Naive B cell (primary cell): Measurements from ENCODE around the gene CARD11. TPM values are rescaled to one million over a fixed set of nuclear protein-coding genes. Genes with fewer than 3 reads are reported as not detected.

Experiments
- ATAC-seq, 2 donors: fragments of 150-1000 bp; cut with Tn5 transposase; 2 replicates each; pipeline ENCODE4 v1.10.0; 2021; ENCODE audit warnings: low read depth in 2 of 2, mild to moderate bottlenecking in 2 of 2, moderate library complexity in 2 of 2
- DNase-seq: peaks from one replicate; pipeline ENCODE4 v3.0.0; 2022
- H3K27ac Mint-ChIP-seq, 6 donors: one replicate each; pipeline ENCODE4 v1.8.0; 2020 to 2022; ENCODE audit warnings: mild to moderate bottlenecking in 6 of 6, mixed read lengths in 6 of 6, moderate library complexity in 5 of 6, inconsistent platforms in 2 of 6
- H3K27me3 Mint-ChIP-seq, 3 donors: one replicate each; pipeline ENCODE4 v1.8.0; 2021 to 2022; ENCODE audit warnings: mixed read lengths in 3 of 3, mild to moderate bottlenecking in 1 of 3
- H3K36me3 Mint-ChIP-seq, 2 donors: one replicate each; pipeline ENCODE4 v1.8.0; 2020 to 2022; ENCODE audit warnings: mixed read lengths in 2 of 2, inconsistent platforms in 1 of 2, mild to moderate bottlenecking in 1 of 2
- H3K4me1 Mint-ChIP-seq, 3 donors: one replicate each; pipeline ENCODE4 v1.8.0; 2020 to 2022; ENCODE audit warnings: mixed read lengths in 3 of 3, inconsistent platforms in 1 of 3, mild to moderate bottlenecking in 1 of 3, moderate library complexity in 1 of 3
- H3K4me3 Mint-ChIP-seq, 8 donors: one replicate each; pipeline ENCODE4 v1.8.0; 2020 to 2022; ENCODE audit warnings: mild to moderate bottlenecking in 8 of 8, mixed read lengths in 8 of 8, moderate library complexity in 8 of 8, inconsistent platforms in 2 of 8
- H3K9me3 Mint-ChIP-seq, 7 donors: one replicate each; pipeline ENCODE4 v1.8.0; 2020 to 2022; ENCODE audit warnings: mixed read lengths in 7 of 7, mild to moderate bottlenecking in 5 of 7, inconsistent platforms in 2 of 7, moderate library complexity in 1 of 7
- polyA plus RNA-seq, 6 donors: library from polyadenylated mRNA; unstranded; fragments of 300-500 nt; fragmentation: Illumina TruSeq; gene quantifications; one replicate each; pipeline ENCODE4 v1.2.3, GENCODE V29; 2021; ENCODE audit warnings: low read depth in 6 of 6

CARD11 gene
- polyA plus RNA-seq, 6 donors from 2014 or later = 9.4 to 55.3 (median 17.5) TPM

DNA sequence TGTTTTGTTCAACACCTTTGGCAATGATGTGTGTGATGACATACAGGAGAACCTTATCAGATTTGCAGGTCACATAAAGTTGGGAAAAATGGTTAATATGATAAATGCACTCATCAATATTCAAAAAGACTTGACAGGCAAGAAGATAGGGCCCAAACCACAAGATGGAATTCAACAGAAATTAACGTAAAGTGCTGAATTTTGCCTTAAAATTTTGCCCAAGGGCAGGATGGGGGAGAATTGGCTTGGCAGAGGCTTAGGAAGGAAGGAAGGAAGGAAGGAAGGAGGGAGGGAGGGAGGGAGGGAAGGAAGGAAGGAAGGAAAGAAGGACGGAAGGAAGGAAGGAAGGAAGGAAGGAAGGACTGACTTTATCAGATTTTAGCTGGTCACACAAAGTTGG, 35.3 kb downstream of the CARD11 start:
- H3K27me3 Mint-ChIP-seq = no peaks in the 10 kb centered on the region
- H3K4me1 Mint-ChIP-seq = peaks cover 39 to 70% (median 69%) of the 10 kb centered on the region in 3 donors
- DNase-seq (no peak), ATAC-seq (no peak)
- no peak overlapping the region for H3K4me3 Mint-ChIP-seq
- H3K27ac Mint-ChIP-seq = peak overlapping the region in 5 of 6 donors; percentile 26 to 91 (median 69)
- peaks cover 0 to 4% (median 0%) of the 10 kb centered on the region in 7 donors for H3K9me3 Mint-ChIP-seq
- H3K36me3 Mint-ChIP-seq = peaks cover 0 to 23% of the 10 kb centered on the region in 2 donors

DNA sequence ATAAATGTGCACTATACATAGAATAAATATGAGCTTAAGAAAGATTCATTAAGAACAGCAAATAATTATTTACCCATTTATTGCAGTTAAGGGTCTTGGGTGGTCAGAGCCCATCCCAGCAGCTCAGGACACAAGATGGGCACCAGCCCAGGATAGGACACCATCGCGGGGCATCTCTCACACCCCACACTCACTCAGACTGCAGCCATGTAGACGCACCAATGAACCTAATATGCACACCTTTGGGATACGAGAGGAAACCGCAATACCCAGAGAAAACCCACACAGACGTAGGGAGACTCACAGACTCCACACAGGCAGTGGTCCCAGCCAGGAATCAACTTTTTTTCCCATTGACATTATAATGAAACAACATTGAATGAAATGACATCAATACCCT, 36.0 kb downstream of the CARD11 start:
- Mint-ChIP-seq H3K27ac (peak overlapping the region in 5 of 6 donors; percentile 2 to 92 (median 79)), H3K27me3 (no peaks in the 10 kb centered on the region), H3K9me3 (no peaks in the 10 kb centered on the region), H3K36me3 (peaks cover 0 to 23% of the 10 kb centered on the region in 2 donors), H3K4me3 (no peak overlapping the region), H3K4me1 (peaks cover 39 to 66% (median 63%) of the 10 kb centered on the region in 3 donors)
- DNase-seq (no peak), ATAC-seq (no peak)

DNA sequence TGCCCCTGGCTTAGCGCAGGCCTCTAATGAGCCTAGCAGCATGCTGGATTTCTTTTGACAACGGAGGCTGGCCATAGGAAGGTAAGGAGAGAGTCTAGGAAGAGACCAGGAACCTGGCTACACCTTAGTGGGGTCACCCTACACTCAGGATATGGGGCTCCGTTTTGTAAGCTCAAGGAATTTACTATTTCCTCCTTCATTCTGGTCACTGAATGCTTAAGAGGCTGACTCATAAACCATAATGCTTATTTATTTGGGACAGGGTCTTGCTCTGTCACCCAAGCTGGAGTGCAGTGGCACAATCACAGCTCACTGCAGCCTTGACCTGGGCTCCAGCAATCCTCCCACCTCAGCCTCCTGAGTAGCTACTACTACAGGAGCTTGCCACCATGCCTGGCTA, 38.4 kb downstream of the CARD11 start:
- ATAC-seq (no peak), DNase-seq (no peak)
- peaks cover 4 to 16% of the 10 kb centered on the region in 2 donors for H3K36me3 Mint-ChIP-seq
- H3K4me1 Mint-ChIP-seq = peaks cover 34 to 62% (median 49%) of the 10 kb centered on the region in 3 donors
- H3K27me3 Mint-ChIP-seq = no peaks in the 10 kb centered on the region
- H3K9me3 Mint-ChIP-seq = no peaks in the 10 kb centered on the region
- no peak overlapping the region for H3K4me3 Mint-ChIP-seq
- H3K27ac Mint-ChIP-seq = no peak overlapping the region

DNA sequence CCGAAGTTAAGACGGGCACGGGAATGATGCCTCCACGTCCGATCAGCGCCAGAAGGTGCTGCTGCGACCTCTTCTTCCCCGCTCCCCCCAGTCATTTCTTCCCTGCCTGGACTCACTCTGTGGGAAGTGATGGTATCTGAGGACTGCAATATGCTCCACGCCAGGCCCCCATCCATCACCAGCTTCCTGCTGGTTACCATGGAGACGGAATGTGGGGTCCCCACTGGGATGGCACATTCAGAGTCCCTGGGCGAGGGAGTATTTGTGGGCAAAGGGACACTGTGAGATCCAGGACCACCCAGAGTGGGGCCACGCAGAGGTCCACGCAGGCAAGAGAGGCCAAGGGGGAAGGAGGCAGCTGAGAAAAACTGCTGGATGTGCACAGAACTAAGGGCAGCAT, 39.7 kb downstream of the CARD11 start:
- Mint-ChIP-seq H3K4me1 (peaks cover 33 to 62% (median 44%) of the 10 kb centered on the region in 3 donors), H3K27me3 (no peaks in the 10 kb centered on the region), H3K4me3 (peak overlapping the region in 1 of 8 donors; percentile 10), H3K27ac (peak overlapping the region in 2 of 6 donors; percentile 65 to 73), H3K9me3 (no peaks in the 10 kb centered on the region), H3K36me3 (peaks cover 9 to 10% of the 10 kb centered on the region in 2 donors)
- DNase-seq = no peak
- ATAC-seq = no peak

DNA sequence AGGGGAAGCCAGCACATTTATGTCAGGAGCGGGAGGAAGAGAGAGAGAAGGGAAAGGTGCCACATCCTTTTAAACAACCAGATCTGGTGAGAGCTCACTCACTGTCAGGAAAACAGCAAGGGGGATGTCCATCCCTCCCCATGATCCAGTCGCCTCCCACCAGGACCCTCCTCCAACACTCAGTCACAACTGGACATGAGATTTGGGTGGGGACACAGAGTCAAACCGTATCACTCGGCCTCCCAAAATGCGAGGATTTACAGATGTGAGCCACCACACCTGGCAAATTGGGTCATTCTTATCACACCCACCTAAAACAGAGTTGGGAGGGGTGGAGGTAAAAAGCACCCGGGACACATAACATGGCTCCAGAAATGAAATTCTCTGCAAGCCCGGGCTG, 41.0 kb downstream of the CARD11 start:
- peak overlapping the region in 2 of 6 donors; percentile 19 to 49 for H3K27ac Mint-ChIP-seq
- H3K9me3 Mint-ChIP-seq = no peaks in the 10 kb centered on the region
- DNase-seq (no peak), ATAC-seq (no peak)
- no peak overlapping the region for H3K4me3 Mint-ChIP-seq
- H3K4me1 Mint-ChIP-seq = peaks cover 26 to 56% (median 33%) of the 10 kb centered on the region in 3 donors
- H3K36me3 Mint-ChIP-seq = peaks cover 0 to 11% of the 10 kb centered on the region in 2 donors
- H3K27me3 Mint-ChIP-seq = no peaks in the 10 kb centered on the region

DNA sequence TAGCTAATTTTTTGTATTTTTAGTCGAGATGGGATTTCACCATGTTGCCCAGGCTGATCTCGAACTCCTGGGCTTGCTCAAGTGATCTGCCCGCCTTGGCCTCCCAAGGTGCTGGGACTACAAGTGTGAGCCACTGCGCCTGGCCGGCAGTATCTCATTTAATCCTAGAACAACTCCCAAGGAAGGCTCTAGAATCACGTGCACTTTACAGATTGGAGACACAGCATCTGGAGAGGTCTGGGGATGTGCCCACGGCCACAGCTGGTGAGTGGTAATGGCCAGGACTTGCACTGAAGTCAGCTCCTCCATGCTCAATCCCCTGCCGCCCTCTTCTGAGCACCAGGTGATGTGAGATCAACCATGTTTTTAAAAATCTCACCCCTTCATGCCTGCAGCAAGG, 43.1 kb downstream of the CARD11 start:
- ATAC-seq (no peak), DNase-seq (no peak)
- H3K36me3 Mint-ChIP-seq = peaks cover 8 to 20% of the 10 kb centered on the region in 2 donors
- H3K9me3 Mint-ChIP-seq = peaks cover 1 to 9% (median 3%) of the 10 kb centered on the region in 7 donors
- H3K27me3 Mint-ChIP-seq = no peaks in the 10 kb centered on the region
- peak overlapping the region in 1 of 6 donors; percentile 68 for H3K27ac Mint-ChIP-seq
- no peak overlapping the region for H3K4me3 Mint-ChIP-seq
- H3K4me1 Mint-ChIP-seq = peaks cover 18 to 45% (median 22%) of the 10 kb centered on the region in 3 donors

DNA sequence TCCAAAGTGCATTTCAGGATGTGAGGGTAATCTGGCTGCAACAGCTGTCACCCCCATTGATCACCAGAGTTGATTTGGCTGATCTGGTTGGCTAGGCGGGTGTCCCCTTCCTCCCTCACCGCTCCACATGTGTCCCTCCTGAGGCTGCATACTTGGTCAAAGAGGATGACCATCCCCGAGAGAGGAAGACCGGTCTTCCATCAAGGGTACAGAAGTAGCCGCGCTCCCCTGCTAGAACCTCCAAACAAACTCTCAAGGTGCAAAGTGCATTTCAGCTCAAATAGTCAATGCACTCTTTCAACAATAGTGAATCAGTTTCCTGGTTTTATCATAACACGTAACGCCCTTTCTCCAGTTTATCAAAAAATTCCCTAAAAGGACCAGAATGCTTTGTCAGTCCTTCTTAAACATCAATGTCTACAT, 44.6 kb downstream of the CARD11 start:
- H3K36me3 Mint-ChIP-seq = peaks cover 19 to 32% of the 10 kb centered on the region in 2 donors
- no peaks in the 10 kb centered on the region for H3K27me3 Mint-ChIP-seq
- DNase-seq = no peak
- H3K27ac Mint-ChIP-seq = peak overlapping the region in 5 of 6 donors; percentile 22 to 81 (median 65)
- peaks cover 22 to 48% (median 25%) of the 10 kb centered on the region in 3 donors for H3K4me1 Mint-ChIP-seq
- peaks cover 3 to 19% (median 10%) of the 10 kb centered on the region in 7 donors for H3K9me3 Mint-ChIP-seq
- peak overlapping the region in 1 of 8 donors; percentile 42 for H3K4me3 Mint-ChIP-seq
- ATAC-seq = no peak

DNA sequence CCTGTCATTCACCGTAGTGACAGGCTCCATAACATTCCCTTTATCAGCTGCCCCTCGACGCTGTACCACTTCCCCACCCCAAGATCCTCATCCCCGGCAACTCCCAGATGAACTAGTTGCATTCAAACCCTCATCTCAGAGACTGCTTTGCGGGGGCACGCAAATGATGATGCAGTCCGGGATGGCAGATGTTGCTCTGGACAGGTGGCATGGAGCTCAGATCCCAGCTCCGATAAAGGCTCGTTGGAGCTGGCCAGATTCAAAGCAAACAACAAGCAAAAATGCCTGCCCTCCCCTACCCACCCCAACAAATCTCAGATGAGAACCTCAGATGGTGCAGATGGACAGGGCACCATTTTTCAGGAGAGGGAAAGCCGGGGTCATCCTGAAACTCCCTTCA, 46.7 kb downstream of the CARD11 start:
- Mint-ChIP-seq H3K4me3 (no peak overlapping the region), H3K4me1 (peaks cover 17 to 50% (median 20%) of the 10 kb centered on the region in 3 donors), H3K27me3 (no peaks in the 10 kb centered on the region), H3K9me3 (peaks cover 3 to 19% (median 11%) of the 10 kb centered on the region in 7 donors), H3K27ac (peak overlapping the region in 3 of 6 donors; percentile 56 to 90 (median 82)), H3K36me3 (peaks cover 28 to 37% of the 10 kb centered on the region in 2 donors)
- DNase-seq (no peak), ATAC-seq (no peak)

DNA sequence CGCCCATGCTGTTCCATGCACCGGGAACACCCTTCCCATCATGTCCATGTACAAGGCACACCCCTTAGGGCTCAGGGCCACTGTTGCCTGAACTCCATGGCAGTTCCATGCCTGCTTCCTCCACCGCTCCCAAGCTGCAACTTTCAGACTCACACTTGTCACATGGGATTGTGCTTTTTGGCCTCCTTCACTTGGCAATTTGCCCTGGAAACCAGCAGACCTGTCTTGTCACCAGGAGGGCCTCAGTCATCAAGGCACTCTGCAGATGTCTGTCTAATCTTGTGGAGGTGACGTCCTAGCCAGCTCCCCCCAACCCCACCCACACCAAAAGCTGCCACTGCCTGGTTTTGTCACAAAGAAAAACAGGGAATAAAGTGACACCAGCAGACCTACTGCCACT, 47.5 kb downstream of the CARD11 start:
- peaks cover 18 to 42% (median 20%) of the 10 kb centered on the region in 3 donors for H3K4me1 Mint-ChIP-seq
- DNase-seq = no peak
- H3K27me3 Mint-ChIP-seq = no peaks in the 10 kb centered on the region
- peaks cover 8 to 22% (median 12%) of the 10 kb centered on the region in 7 donors for H3K9me3 Mint-ChIP-seq
- H3K36me3 Mint-ChIP-seq = peaks cover 36 to 37% of the 10 kb centered on the region in 2 donors
- no peak overlapping the region for H3K4me3 Mint-ChIP-seq
- peak overlapping the region in 4 of 6 donors; percentile 42 to 82 (median 67) for H3K27ac Mint-ChIP-seq
- ATAC-seq = no peak

DNA sequence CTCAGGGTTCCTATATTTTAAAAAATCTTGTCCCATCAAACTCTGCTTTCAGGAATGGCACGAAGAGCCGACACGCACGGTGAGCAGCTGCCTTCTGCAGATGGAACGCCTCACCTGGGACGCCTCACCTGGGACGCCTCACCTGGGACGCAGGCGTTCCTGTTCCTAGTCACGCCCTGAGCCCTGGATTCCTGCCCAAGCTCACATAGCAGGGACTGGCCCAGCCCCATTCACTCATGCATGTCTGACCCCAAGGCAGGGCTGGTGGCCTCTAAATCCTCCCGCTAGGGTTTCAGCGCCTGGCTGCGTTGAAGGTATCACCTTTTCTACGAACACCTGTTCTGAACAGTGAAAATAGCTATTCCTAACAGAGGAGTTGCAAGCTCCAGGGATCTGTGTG, 49.8 kb downstream of the CARD11 start:
- Mint-ChIP-seq H3K4me1 (peaks cover 13 to 33% (median 18%) of the 10 kb centered on the region in 3 donors), H3K27me3 (no peaks in the 10 kb centered on the region), H3K4me3 (no peak overlapping the region), H3K27ac (peak overlapping the region in 3 of 6 donors; percentile 47 to 89 (median 66)), H3K36me3 (peaks cover 27 to 52% of the 10 kb centered on the region in 2 donors), H3K9me3 (peaks cover 8 to 36% (median 16%) of the 10 kb centered on the region in 7 donors)
- DNase-seq = no peak
- no peak for ATAC-seq

DNA sequence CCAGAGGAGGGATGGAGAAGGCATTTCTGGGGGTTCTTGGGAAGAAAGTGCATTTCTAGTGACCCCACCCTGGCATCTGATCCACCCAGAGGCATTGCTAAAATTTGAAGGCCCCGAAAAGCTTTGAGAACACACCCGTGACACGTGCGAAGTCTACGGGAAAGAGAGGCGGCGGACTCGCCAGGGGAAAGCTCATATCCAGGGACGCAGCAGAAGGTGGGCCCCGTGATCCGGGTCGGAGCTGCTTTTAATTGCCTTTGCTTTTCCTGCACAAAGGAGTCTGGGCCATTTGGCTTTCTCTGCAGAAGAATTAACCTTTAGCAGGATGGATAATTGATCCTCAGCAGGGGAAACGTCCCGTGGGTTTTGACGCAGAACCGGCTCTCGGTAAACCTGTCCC, 50.3 kb downstream of the CARD11 start:
- DNase-seq (no peak), ATAC-seq (no peak)
- Mint-ChIP-seq H3K27me3 (no peaks in the 10 kb centered on the region), H3K4me1 (peaks cover 16 to 37% (median 18%) of the 10 kb centered on the region in 3 donors), H3K27ac (peak overlapping the region in 2 of 6 donors; percentile 16 to 62), H3K36me3 (peaks cover 26 to 57% of the 10 kb centered on the region in 2 donors), H3K4me3 (no peak overlapping the region), H3K9me3 (peaks cover 11 to 39% (median 16%) of the 10 kb centered on the region in 7 donors)

DNA sequence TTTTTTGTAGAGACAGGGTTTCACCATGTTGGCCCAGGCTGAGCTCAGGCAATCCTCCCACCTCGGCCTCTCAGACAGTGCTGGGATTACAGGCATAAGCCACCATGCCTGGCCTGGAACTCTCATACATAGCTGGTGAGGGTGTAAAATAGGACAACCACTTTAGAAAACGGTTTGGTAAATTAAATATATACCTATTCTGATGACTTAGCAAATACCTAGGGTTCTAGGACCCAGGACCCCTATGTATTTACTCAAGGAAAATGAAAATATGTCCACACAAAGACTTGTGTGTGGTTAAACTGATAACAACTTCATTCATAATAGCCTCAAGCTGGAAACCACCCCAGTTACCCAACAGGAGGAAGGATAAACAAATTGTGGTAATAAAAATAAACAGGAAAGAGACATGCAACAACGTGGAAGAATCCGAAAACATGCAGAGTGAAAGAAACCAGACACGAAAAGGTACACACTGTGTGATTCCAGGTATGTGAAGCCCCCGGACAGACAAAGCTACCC, 52.7 kb downstream of the CARD11 start:
- no peaks in the 10 kb centered on the region for H3K27me3 Mint-ChIP-seq
- DNase-seq (no peak), ATAC-seq (no peak)
- H3K36me3 Mint-ChIP-seq = peaks cover 22 to 55% of the 10 kb centered on the region in 2 donors
- no peak overlapping the region for H3K4me3 Mint-ChIP-seq
- peaks cover 24 to 45% (median 30%) of the 10 kb centered on the region in 3 donors for H3K4me1 Mint-ChIP-seq
- peaks cover 9 to 37% (median 16%) of the 10 kb centered on the region in 7 donors for H3K9me3 Mint-ChIP-seq
- H3K27ac Mint-ChIP-seq = peak overlapping the region in 1 of 6 donors; percentile 55

DNA sequence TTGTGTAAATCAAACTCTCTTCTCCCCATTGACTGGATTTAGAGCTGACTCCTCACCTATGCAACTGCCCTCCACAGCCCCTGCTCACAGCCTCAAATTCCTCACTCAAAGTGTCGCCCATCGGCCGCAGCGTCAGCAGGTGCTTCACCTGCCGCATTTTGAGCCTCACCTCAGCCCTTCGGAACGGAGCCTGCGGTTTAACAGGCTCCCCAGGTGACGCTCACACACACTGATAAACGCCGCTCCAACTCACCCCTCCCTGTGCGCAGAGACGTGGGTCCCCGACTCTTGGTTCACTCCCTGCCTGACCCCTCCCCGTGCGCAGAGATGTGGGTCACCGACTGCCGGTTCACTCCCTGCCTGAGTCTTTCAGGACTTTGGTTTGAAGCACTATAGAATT, 57.1 kb downstream of the CARD11 start:
- Mint-ChIP-seq H3K4me1 (peaks cover 53 to 76% (median 60%) of the 10 kb centered on the region in 3 donors), H3K4me3 (peak overlapping the region in 3 of 8 donors; percentile 37 to 43 (median 41)), H3K27me3 (no peaks in the 10 kb centered on the region), H3K9me3 (peaks cover 4 to 24% (median 6%) of the 10 kb centered on the region in 7 donors), H3K36me3 (peaks cover 0 to 27% of the 10 kb centered on the region in 2 donors), H3K27ac (peak overlapping the region in 4 of 6 donors; percentile 60 to 86 (median 76))
- no peak for ATAC-seq
- no peak for DNase-seq

DNA sequence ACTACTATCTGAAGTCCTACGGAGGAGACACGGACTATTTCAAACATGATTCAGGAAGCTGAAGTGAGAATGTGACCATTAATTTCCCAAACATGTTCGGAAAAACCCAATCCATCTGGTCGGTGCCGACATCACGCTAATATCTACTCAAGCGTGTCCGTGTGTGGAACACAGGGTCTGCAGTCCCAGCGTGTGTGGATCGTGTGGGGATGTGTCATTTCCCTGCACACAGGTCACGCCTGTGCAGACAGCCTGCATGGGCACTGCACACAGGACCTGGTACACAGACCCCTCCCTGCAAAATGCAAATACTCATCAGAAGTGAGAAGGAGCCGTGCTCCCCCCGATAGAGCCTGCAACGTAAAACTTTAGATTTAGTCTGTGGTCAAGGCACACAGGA, 57.8 kb downstream of the CARD11 start:
- Mint-ChIP-seq H3K4me3 (peak overlapping the region in 1 of 8 donors; percentile 3), H3K9me3 (peaks cover 2 to 18% (median 6%) of the 10 kb centered on the region in 7 donors), H3K36me3 (peaks cover 0 to 20% of the 10 kb centered on the region in 2 donors), H3K4me1 (peaks cover 56 to 83% (median 67%) of the 10 kb centered on the region in 3 donors), H3K27me3 (no peaks in the 10 kb centered on the region), H3K27ac (peak overlapping the region; percentile 27 to 91 (median 55))
- peak in 1 of 2 donors; percentile 24 for ATAC-seq
- DNase-seq = no peak
